ENCODE data around the gene CNTNAP2.

Gene CNTNAP2

DNA sequence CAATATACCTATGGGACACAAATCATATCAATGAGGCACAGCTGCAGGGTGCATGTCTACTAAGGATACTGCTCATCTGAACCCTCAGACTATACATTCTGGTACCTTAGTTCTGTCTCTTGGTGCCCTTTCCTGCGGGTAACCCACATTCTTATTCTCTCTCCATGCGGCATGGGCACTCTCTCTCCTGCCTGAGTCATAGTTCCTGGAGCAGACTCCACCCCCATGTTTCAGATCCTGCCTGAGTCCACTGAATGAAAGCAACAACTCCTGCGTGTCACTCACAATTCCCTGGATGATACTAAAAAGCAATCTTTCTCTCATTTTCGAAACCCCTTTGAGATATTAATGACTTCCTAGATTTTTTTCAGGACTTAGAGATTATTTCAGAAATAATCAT is 1820.8 kb downstream of the CNTNAP2 start:
- no peak for DNase-seq (ENCODE audit: insufficient read length, low spot score)
- TF ChIP-seq POLR2AphosphoS5 (IDR thresholded peaks at IDR 0.05; ENCODE audit: low read depth, low read length): no peak
- no peak for TF ChIP-seq PAX5 (IDR thresholded peaks at IDR 0.05; ENCODE audit: insufficient read depth, low read length, severe bottlenecking)
- no peak for TF ChIP-seq POLR2A (IDR thresholded peaks at IDR 0.05; ENCODE audit: low read depth, low read length)
- FAIRE-seq: no peak

DNA sequence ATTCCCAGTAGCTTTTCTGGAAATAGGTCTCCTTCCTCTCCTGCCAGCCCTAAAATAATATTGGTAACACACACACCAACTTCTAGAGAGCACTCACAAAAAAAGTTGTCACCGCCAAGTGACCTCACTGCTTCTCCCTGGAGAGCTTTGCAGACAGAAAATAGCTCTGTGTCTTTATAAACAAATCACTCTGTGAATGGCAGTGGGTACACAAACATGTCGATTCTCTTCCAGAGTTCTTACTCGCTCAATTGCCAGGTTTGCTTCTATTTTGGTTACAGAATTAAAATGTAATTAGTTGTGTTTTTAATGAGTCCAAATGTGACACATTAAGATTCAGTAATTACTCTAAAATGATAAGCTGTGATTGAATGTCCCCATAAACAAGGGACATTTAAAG is 1824.8 kb downstream of the CNTNAP2 start:
- DNase-seq (ENCODE audit: insufficient read length, low spot score) (no peak), FAIRE-seq (no peak)
- TF ChIP-seq PAX5 (IDR thresholded peaks at IDR 0.05; ENCODE audit: insufficient read depth, low read length, severe bottlenecking): no peak
- TF ChIP-seq SPI1 (IDR thresholded peaks at IDR 0.05; ENCODE audit: low read depth, low read length): no peak
- TF ChIP-seq POLR2A (IDR thresholded peaks at IDR 0.05; ENCODE audit: low read depth, low read length): no peak
- TF ChIP-seq TAF1 (IDR thresholded peaks at IDR 0.05; ENCODE audit: low read depth, low read length): no peak

DNA sequence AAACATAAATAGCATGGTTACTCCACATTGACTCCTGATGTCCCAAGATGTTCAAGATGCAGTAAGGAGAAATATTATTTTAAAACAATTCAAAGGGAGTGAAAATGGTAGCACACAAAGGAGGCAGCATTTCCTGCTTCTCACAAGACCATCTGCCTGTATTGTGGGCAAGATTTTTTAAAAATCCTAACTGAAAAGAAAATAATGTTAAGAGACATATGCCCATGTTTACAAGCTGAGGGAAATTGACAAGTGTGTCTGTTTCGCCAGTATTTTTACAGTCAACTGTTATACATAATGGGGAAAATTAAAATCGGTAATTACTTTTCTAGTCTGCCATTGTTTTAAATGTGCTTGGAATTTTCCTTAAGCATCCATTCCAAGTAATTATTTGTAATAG is 1827.7 kb downstream of the CNTNAP2 start:
- DNase-seq (ENCODE audit: insufficient read length, low spot score) (no peak), FAIRE-seq (no peak)
- TF ChIP-seq POLR2AphosphoS5 (IDR thresholded peaks at IDR 0.05; ENCODE audit: low read depth, low read length): no peak
- no peak for TF ChIP-seq PAX5 (IDR thresholded peaks at IDR 0.05; ENCODE audit: insufficient read depth, low read length, severe bottlenecking)

DNA sequence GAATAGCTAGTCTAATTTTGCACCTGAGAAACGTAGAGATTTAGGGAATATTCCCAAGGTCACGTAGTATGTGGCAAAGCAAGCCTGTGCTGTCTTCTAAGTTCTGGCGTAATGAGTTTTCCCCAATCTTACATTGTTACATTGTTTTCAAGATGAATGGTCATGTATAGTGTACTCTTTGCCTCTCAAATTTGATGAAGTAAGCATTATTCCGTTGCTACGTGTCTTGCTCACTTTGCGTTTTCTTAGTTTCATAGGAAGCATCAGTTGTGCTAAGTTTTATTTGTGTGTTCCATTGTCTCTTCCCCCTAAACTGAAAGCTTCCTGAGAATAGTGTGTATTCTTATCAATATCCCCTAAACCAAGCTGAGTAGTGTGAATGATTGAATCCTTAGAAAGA is 1836.3 kb downstream of the CNTNAP2 start:
- no peak for FAIRE-seq
- DNase-seq (ENCODE audit: insufficient read length, low spot score): no peak

DNA sequence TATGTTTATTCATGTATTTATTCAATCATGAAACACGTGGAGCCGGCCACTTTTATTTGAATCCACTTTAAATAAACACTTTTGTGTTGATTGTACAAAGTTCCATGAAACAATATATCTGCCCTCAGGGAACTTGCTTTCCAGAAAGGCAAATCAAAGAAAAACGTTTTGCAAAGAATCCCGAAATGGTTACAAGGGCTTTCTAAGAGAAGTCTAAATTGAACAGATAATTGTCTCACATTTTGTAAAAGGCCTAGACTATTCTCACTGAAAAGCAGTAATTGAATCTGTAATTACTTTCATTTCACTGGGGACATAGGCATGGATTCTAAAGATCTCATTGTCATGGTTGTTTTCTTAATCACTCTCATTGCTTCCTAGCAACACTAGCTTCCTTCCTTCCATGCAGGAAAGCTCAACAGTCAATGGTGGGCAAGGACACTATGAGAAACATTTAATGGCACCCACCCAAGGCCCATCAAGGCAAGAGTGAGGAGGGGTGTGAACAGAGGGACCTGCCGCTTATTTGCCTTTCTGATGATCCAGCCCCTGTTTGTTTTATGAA is 1851.5 kb downstream of the CNTNAP2 start:
- no peak for TF ChIP-seq POU2F2 (IDR thresholded peaks at IDR 0.05; ENCODE audit: low read depth, low read length)
- no peak for TF ChIP-seq TAF1 (IDR thresholded peaks at IDR 0.05; ENCODE audit: low read depth, low read length)
- TF ChIP-seq POLR2A (IDR thresholded peaks at IDR 0.05; ENCODE audit: low read depth, low read length): no peak
- no peak for TF ChIP-seq SPI1 (IDR thresholded peaks at IDR 0.05; ENCODE audit: low read depth, low read length)
- no peak for TF ChIP-seq PAX5 (IDR thresholded peaks at IDR 0.05; ENCODE audit: insufficient read depth, low read length, severe bottlenecking)
- no peak for TF ChIP-seq POLR2AphosphoS5 (IDR thresholded peaks at IDR 0.05; ENCODE audit: low read depth, low read length)
- FAIRE-seq: no peak

More for the DNA sequence above, 1836.3 kb downstream of the CNTNAP2 start:
- TF ChIP-seq POU2F2 (IDR thresholded peaks at IDR 0.05; ENCODE audit: low read depth, low read length) (no peak), POLR2A (IDR thresholded peaks at IDR 0.05; ENCODE audit: low read depth, low read length) (no peak), SPI1 (IDR thresholded peaks at IDR 0.05; ENCODE audit: low read depth, low read length) (no peak), PAX5 (IDR thresholded peaks at IDR 0.05; ENCODE audit: insufficient read depth, low read length, severe bottlenecking) (no peak), TAF1 (IDR thresholded peaks at IDR 0.05; ENCODE audit: low read depth, low read length) (no peak), POLR2AphosphoS5 (IDR thresholded peaks at IDR 0.05; ENCODE audit: low read depth, low read length) (no peak)

DNA sequence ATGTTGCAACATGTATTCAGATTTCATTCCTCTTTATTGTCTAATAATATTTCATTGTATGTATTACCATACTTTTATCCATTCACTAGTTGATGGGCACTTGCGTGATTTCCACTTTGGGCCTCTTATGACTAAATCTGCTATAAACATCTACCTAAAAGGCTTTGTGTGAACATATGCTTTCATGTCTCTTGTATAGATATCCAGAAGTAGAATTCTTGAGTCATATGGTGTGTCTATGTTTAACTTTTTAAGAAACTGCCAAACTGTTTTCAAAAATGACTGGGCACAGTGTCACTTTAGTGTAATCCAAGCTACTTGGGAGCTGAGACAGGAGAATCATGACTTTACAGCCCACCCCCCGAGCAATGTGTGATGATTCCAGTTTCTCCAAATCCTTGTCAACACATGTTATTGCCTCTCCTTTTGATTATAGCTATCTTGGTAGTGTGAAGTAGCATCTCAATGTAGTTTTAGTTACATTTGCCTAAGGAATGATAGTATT is 1855.1 kb downstream of the CNTNAP2 start:
- DNase-seq (ENCODE audit: insufficient read length, low spot score) (no peak), FAIRE-seq (no peak)
- TF ChIP-seq SPI1 (IDR thresholded peaks at IDR 0.05; ENCODE audit: low read depth, low read length) (no peak), TAF1 (IDR thresholded peaks at IDR 0.05; ENCODE audit: low read depth, low read length) (no peak), POLR2AphosphoS5 (IDR thresholded peaks at IDR 0.05; ENCODE audit: low read depth, low read length) (no peak), POU2F2 (IDR thresholded peaks at IDR 0.05; ENCODE audit: low read depth, low read length) (no peak), PAX5 (IDR thresholded peaks at IDR 0.05; ENCODE audit: insufficient read depth, low read length, severe bottlenecking) (no peak), POLR2A (IDR thresholded peaks at IDR 0.05; ENCODE audit: low read depth, low read length) (no peak)

More for the DNA sequence above, 1851.5 kb downstream of the CNTNAP2 start:
- DNase-seq (ENCODE audit: insufficient read length, low spot score): no peak

DNA sequence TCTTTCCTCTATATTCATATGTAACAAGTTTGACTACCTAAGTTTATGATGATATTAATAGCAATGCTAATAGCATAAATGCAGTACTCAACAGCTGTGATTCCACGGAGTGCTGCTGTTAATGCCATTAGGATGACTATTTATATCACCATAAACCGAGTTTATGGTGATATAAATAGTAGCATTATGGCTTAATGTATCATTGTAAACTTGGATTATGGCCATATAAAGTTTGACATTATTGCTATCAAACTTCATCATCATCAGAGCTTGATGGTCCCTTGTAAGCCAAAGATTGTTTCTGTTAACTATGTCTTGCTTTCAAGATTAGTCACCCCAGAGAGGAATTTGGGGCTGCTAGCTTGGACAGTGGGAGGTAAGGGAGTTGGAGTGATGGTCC is 1861.6 kb downstream of the CNTNAP2 start:
- FAIRE-seq (no peak), DNase-seq (ENCODE audit: insufficient read length, low spot score) (no peak)
- TF ChIP-seq TAF1 (IDR thresholded peaks at IDR 0.05; ENCODE audit: low read depth, low read length) (no peak), PAX5 (IDR thresholded peaks at IDR 0.05; ENCODE audit: insufficient read depth, low read length, severe bottlenecking) (no peak), POLR2A (IDR thresholded peaks at IDR 0.05; ENCODE audit: low read depth, low read length) (no peak), POU2F2 (IDR thresholded peaks at IDR 0.05; ENCODE audit: low read depth, low read length) (no peak), POLR2AphosphoS5 (IDR thresholded peaks at IDR 0.05; ENCODE audit: low read depth, low read length) (no peak), SPI1 (IDR thresholded peaks at IDR 0.05; ENCODE audit: low read depth, low read length) (no peak)

DNA sequence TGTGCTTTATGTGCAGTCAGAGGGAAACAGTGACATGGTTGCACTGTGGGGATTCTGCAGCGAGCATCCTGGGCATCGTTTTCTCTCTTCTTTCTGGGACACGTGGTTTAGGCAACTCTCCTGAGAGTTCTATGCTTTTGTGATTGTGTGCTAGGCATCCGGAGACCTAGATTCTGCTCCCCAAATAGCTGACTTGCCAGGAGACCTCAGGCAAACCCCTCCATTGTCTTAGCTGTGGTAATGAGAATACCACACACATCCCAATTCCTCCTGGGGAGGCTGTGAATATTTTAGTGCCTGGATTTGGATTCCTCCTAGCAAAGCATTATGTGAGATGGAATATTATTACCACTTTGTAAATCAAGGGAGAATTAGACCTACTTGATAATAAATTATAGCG is 1862.0 kb downstream of the CNTNAP2 start:
- no peak for DNase-seq (ENCODE audit: insufficient read length, low spot score)
- no peak for TF ChIP-seq TAF1 (IDR thresholded peaks at IDR 0.05; ENCODE audit: low read depth, low read length)
- FAIRE-seq: no peak

DNA sequence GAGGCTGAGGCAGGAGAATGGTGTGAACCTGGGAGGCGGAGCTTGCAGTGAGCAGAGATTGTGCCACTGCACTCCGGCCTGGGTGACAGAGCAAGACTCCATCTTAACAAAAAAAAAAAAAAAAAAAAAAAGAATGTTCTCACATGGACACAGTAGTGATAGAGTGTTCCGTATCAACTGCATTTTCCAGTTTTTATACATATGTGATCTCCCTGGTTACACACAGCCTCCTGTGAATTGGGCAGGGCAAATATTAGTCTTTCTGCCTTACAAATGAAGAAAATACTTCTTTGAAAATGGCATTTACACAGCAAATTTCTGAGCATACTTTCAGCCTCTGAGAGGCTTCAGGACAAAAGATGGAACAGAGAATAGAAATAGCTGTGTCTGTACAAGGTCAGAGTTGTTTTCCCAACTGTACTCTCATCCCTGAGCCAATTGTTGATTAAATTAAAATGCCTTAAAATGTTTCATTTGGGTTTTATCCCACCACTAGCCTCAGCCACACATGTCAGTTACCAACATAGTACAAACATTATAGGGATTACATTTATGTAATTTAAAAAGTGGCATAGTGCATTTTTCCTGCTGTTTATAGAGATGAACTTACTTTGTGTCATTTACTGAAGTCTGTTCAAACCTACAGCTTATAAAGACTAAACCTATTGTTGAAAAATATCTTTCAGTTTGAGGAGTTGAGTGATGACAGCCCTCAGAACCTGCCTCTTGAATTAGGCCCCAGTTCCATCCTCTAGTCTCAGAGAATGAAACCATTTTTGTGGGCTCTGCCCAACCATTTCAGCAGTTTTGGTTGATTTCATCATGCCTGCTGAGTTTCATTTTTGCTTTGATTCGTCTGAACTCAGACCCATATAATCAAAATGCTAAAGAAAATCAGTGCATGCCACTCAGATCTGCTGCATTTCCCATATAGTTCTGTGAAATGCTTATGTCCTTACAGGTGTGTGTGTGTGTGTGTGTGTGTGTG is 1864.5 kb downstream of the CNTNAP2 start:
- TF ChIP-seq PAX5 (IDR thresholded peaks at IDR 0.05; ENCODE audit: insufficient read depth, low read length, severe bottlenecking) (no peak), POLR2A (IDR thresholded peaks at IDR 0.05; ENCODE audit: low read depth, low read length) (no peak), POU2F2 (IDR thresholded peaks at IDR 0.05; ENCODE audit: low read depth, low read length) (no peak), POLR2AphosphoS5 (IDR thresholded peaks at IDR 0.05; ENCODE audit: low read depth, low read length) (no peak), TAF1 (IDR thresholded peaks at IDR 0.05; ENCODE audit: low read depth, low read length) (no peak), SPI1 (IDR thresholded peaks at IDR 0.05; ENCODE audit: low read depth, low read length) (no peak)
- no peak for FAIRE-seq
- peak; percentile 14 for DNase-seq (ENCODE audit: insufficient read length, low spot score)

DNA sequence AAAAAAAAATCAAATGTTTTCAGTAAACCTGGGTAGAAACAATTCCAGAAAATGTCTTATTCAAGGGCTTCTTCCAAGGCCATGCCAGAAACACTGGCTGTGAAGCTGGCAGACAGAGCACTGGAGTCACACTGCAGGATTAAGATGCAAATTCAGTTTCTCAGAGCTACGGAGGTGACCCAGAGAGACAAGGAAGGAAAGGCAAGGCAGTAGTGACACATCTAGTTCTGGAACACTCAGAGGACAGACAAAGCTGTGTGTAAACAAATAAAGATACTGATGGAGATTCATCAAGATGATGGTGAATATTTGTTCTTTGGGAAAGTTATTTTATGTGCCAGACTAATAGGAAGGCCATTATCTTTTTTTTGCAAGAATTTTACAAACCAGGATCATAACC is 1865.7 kb downstream of the CNTNAP2 start:
- no peak for FAIRE-seq
- TF ChIP-seq SPI1 (IDR thresholded peaks at IDR 0.05; ENCODE audit: low read depth, low read length) (no peak), POU2F2 (IDR thresholded peaks at IDR 0.05; ENCODE audit: low read depth, low read length) (no peak), POLR2A (IDR thresholded peaks at IDR 0.05; ENCODE audit: low read depth, low read length) (no peak), POLR2AphosphoS5 (IDR thresholded peaks at IDR 0.05; ENCODE audit: low read depth, low read length) (no peak), TAF1 (IDR thresholded peaks at IDR 0.05; ENCODE audit: low read depth, low read length) (no peak), PAX5 (IDR thresholded peaks at IDR 0.05; ENCODE audit: insufficient read depth, low read length, severe bottlenecking) (no peak)
- no peak for DNase-seq (ENCODE audit: insufficient read length, low spot score)
